ENCODE data around the gene TRPT1. TPM values are rescaled to one million over a fixed set of nuclear protein-coding genes. Genes with fewer than 3 reads are reported as not detected.

Gene TRPT1
- total and polyA plus RNA-seq, 3 donors from 2014 or later = 56.5 to 93.7 (median 65.4) TPM

GRCh38 chr11:64258356-64258755 lies 32.4 kb upstream of the TRPT1 start:
- WGBS, 2 donors = 88 to 90% methylated on average over 23 to 24 of the region's 24 CpGs
- Histone ChIP-seq H3K4me1 (no peaks in the 10 kb centered on the region), H3K27me3 (no peaks in the 10 kb centered on the region), H3K4me3 (no peak overlapping the region), H3K27ac (no peak overlapping the region), H3K36me3 (ENCODE audit: low read depth, missing control alignments) (no peaks in the 10 kb centered on the region), H3K9me3 (no peaks in the 10 kb centered on the region)
- no peak for TF ChIP-seq CTCF (IDR thresholded peaks at IDR 0.05)
- no peak for TF ChIP-seq POLR2A (IDR thresholded peaks at IDR 0.05)
- intact Hi-C loops (cut with DNase I; ENCODE audit: low total_unique reads) = no loop called here
- DNase-seq = no peak

- DNase-seq = no peak
- TF ChIP-seq CTCF (IDR thresholded peaks at IDR 0.05) (no peak), POLR2A (IDR thresholded peaks at IDR 0.05) (no peak)
- H3K36me3 ChIP-seq (ENCODE audit: low read depth, missing control alignments) = no peaks in the 10 kb centered on the region
- WGBS, 2 donors = 89% methylated on average over 15 of the region's 15 CpGs; no CpG with 5 or more reads in 1 of the 2 donors
- peaks cover 12% of the 10 kb centered on the region for H3K4me1 ChIP-seq
- intact Hi-C loops (cut with DNase I; ENCODE audit: low total_unique reads) = no loop called here
- H3K27ac ChIP-seq = no peak overlapping the region
- H3K4me3 ChIP-seq = no peak overlapping the region
- H3K9me3 ChIP-seq = no peaks in the 10 kb centered on the region
- no peaks in the 10 kb centered on the region for H3K27me3 ChIP-seq
Measured at GRCh38 chr11:64256300-64256699, 30.3 kb upstream of the TRPT1 start.

- no peak overlapping the region for H3K27ac ChIP-seq
- intact Hi-C loops (cut with DNase I; ENCODE audit: low total_unique reads) = no loop called here
- no peaks in the 10 kb centered on the region for H3K36me3 ChIP-seq (ENCODE audit: low read depth, missing control alignments)
- DNase-seq = no peak
- H3K9me3 ChIP-seq = no peaks in the 10 kb centered on the region
- H3K4me3 ChIP-seq = no peak overlapping the region
- WGBS, 2 donors = 91 to 96% methylated on average over 9 to 35 of the region's 35 CpGs
- H3K4me1 ChIP-seq = peaks cover 19% of the 10 kb centered on the region
- H3K27me3 ChIP-seq = no peaks in the 10 kb centered on the region
- TF ChIP-seq CTCF (IDR thresholded peaks at IDR 0.05) (no peak), POLR2A (IDR thresholded peaks at IDR 0.05) (no peak)
Measured at GRCh38 chr11:64255135-64256128, 29.4 kb upstream of the TRPT1 start.

- WGBS, 2 donors = 90% methylated on average over 7 of the region's 7 CpGs; no CpG with 5 or more reads in 1 of the 2 donors
- intact Hi-C loops (cut with DNase I; ENCODE audit: low total_unique reads) = no loop called here
- TF ChIP-seq CTCF (IDR thresholded peaks at IDR 0.05) (no peak), POLR2A (IDR thresholded peaks at IDR 0.05) (no peak)
- Histone ChIP-seq H3K27ac (no peak overlapping the region), H3K36me3 (ENCODE audit: low read depth, missing control alignments) (no peaks in the 10 kb centered on the region), H3K27me3 (no peaks in the 10 kb centered on the region), H3K9me3 (no peaks in the 10 kb centered on the region), H3K4me3 (no peak overlapping the region), H3K4me1 (peaks cover 22% of the 10 kb centered on the region)
- DNase-seq = no peak
Measured at GRCh38 chr11:64254326-64254725, 28.3 kb upstream of the TRPT1 start.

Measured in testis (tissue), 3 donors.